Parathyroid adenoma (tissue), 2 donors: Measurements from ENCODE around the gene NOC2L.

Experiments used
- H2AFZ ChIP-seq: fragments of 300-600 bp; sonication (generic); one replicate; pipeline ENCODE4 v1.7.0; 2017; ENCODE audit warnings: antibody characterized with exemption, mild to moderate bottlenecking
- H3K27ac ChIP-seq: fragments of 300-600 bp; sonication (generic); one replicate; pipeline ENCODE4 v1.7.0; 2017
- H3K27me3 ChIP-seq: fragments of 300-600 bp; sonication (generic); one replicate; pipeline ENCODE4 v1.7.0; 2017; ENCODE audit warnings: low read length; ENCODE audit not compliant: control insufficient read depth, insufficient read depth
- H3K36me3 ChIP-seq: fragments of 300-600 bp; sonication (generic); one replicate; pipeline ENCODE4 v1.7.0; 2017; ENCODE audit warnings: low read length; ENCODE audit not compliant: control insufficient read depth, insufficient read depth
- H3K4me1 ChIP-seq: fragments of 300-600 bp; sonication (generic); one replicate; pipeline ENCODE4 v1.7.0; 2017; ENCODE audit warnings: control low read depth
- H3K4me2 ChIP-seq: fragments of 300-600 bp; sonication (generic); one replicate; pipeline ENCODE4 v1.7.0; 2017; ENCODE audit warnings: low read length
- H3K4me3 ChIP-seq: fragments of 300-600 bp; sonication (generic); one replicate; pipeline ENCODE4 v1.7.0; 2017; ENCODE audit warnings: low read depth, low read length
- H3K79me2 ChIP-seq: fragments of 300-600 bp; sonication (generic); one replicate; pipeline ENCODE4 v1.7.0; 2017; ENCODE audit warnings: control low read depth
- H3K9ac ChIP-seq: fragments of 300-600 bp; sonication (generic); one replicate; pipeline ENCODE4 v1.7.0; 2017; ENCODE audit warnings: mild to moderate bottlenecking
- H3K9me3 ChIP-seq: fragments of 300-600 bp; sonication (generic); one replicate; pipeline ENCODE4 v1.7.0; 2017; ENCODE audit warnings: low read length; ENCODE audit not compliant: control insufficient read depth
- CTCF ChIP-seq: fragments of 300-600 bp; sonication (generic); IDR thresholded peaks from one replicate; pipeline ENCODE4 v1.7.0; 2017; ENCODE audit warnings: antibody characterized with exemption, mild to moderate bottlenecking
- donor health status: primary hyperparathyroidism.

Gene NOC2L

GRCh38 chr1:999725-1000356, 40.8 kb upstream of the NOC2L start, which contains the start of gene HES4:
TSS of gene HES4 (minus strand) at chr1:1000097. CDS start at chr1:999973, 124 bp downstream.
- no peaks in the 10 kb centered on the region for H3K27me3 ChIP-seq
- peak within 1 kb of the TSS; percentile 99 for H3K4me2 ChIP-seq
- H3K27ac ChIP-seq: peak within 1 kb of the TSS; percentile 78
- H3K4me3 ChIP-seq: peak within 1 kb of the TSS; percentile 82
- no peak within 1 kb of the TSS for H3K9ac ChIP-seq
- H3K9me3 ChIP-seq: no peaks in the 10 kb centered on the region
- H3K4me1 ChIP-seq: peaks cover under 1% of the 10 kb centered on the region
- H2AFZ ChIP-seq: peak within 1 kb of the TSS; percentile 72
- no peaks in the 10 kb centered on the region for H3K79me2 ChIP-seq
- no peaks in the 10 kb centered on the region for H3K36me3 ChIP-seq
- no peak for TF ChIP-seq CTCF

- Histone ChIP-seq H3K4me2 (peak overlapping the region; percentile 99), H3K9ac (no peak overlapping the region), H3K79me2 (no peaks in the 10 kb centered on the region), H3K27me3 (no peaks in the 10 kb centered on the region), H3K9me3 (no peaks in the 10 kb centered on the region), H3K36me3 (no peaks in the 10 kb centered on the region), H3K4me3 (peak overlapping the region; percentile 63), H2AFZ (no peak overlapping the region), H3K4me1 (no peaks in the 10 kb centered on the region), H3K27ac (no peak overlapping the region)
- no peak for TF ChIP-seq CTCF
These were observed 40.1 kb upstream of the NOC2L start for GRCh38 chr1:998995-999724.

- Histone ChIP-seq H3K27ac (no peak overlapping the region), H3K4me3 (peak overlapping the region; percentile 42), H3K9ac (no peak overlapping the region), H3K4me1 (no peaks in the 10 kb centered on the region), H2AFZ (no peak overlapping the region), H3K36me3 (no peaks in the 10 kb centered on the region), H3K4me2 (peak overlapping the region; percentile 99), H3K27me3 (no peaks in the 10 kb centered on the region), H3K9me3 (no peaks in the 10 kb centered on the region), H3K79me2 (no peaks in the 10 kb centered on the region)
- no peak for TF ChIP-seq CTCF
These were observed 39.6 kb upstream of the NOC2L start for GRCh38 chr1:998745-998994.

GRCh38 chr1:997993-998744, 39.1 kb upstream of the NOC2L start:
- H3K27me3 ChIP-seq: no peaks in the 10 kb centered on the region
- H3K4me1 ChIP-seq: no peaks in the 10 kb centered on the region
- no peaks in the 10 kb centered on the region for H3K36me3 ChIP-seq
- no peaks in the 10 kb centered on the region for H3K9me3 ChIP-seq
- H3K4me2 ChIP-seq: no peak overlapping the region
- TF ChIP-seq CTCF: no peak
- H3K4me3 ChIP-seq: no peak overlapping the region
- H3K9ac ChIP-seq: no peak overlapping the region
- no peak overlapping the region for H2AFZ ChIP-seq
- H3K27ac ChIP-seq: no peak overlapping the region
- no peaks in the 10 kb centered on the region for H3K79me2 ChIP-seq
